ENCODE data around the gene KLHL41.

The KLHL41 gene

GRCh38 chr2:169510496-169510895 lies 994 bp downstream of the KLHL41 start:
- no peak overlapping the region for H3K27ac ChIP-seq (replicated peaks)
- no peak overlapping the region for H3K4me3 ChIP-seq (replicated peaks; ENCODE audit: insufficient read depth, low read length)
- no peaks in the 10 kb centered on the region for H3K27me3 ChIP-seq (ENCODE audit: insufficient read depth, poor library complexity, severe bottlenecking)
- DNase-seq (ENCODE audit: low read depth in 1 of 2, low spot score in 1 of 2): no peak
- TF ChIP-seq GABPA (IDR thresholded peaks at IDR 0.05; ENCODE audit: low read depth): no peak
- no peak for TF ChIP-seq REST (IDR thresholded peaks at IDR 0.05; ENCODE audit: insufficient replicate concordance, low read depth)
- TF ChIP-seq SPI1 (IDR thresholded peaks at IDR 0.05; ENCODE audit: borderline replicate concordance, low read depth): no peak
- TF ChIP-seq POLR2AphosphoS5 (IDR thresholded peaks at IDR 0.05; ENCODE audit: low read depth): no peak
- no peak for TF ChIP-seq CTCF (IDR thresholded peaks at IDR 0.05; ENCODE audit: insufficient read depth, low read length)

- Histone ChIP-seq H3K27me3 (ENCODE audit: insufficient read depth, poor library complexity, severe bottlenecking) (no peaks in the 10 kb centered on the region), H3K27ac (replicated peaks) (no peak overlapping the region), H3K4me3 (replicated peaks; ENCODE audit: insufficient read depth, low read length) (no peak overlapping the region)
- TF ChIP-seq GABPA (IDR thresholded peaks at IDR 0.05; ENCODE audit: low read depth) (no peak), CTCF (IDR thresholded peaks at IDR 0.05; ENCODE audit: insufficient read depth, low read length) (no peak), REST (IDR thresholded peaks at IDR 0.05; ENCODE audit: insufficient replicate concordance, low read depth) (no peak), SPI1 (IDR thresholded peaks at IDR 0.05; ENCODE audit: borderline replicate concordance, low read depth) (no peak), POLR2AphosphoS5 (IDR thresholded peaks at IDR 0.05; ENCODE audit: low read depth) (no peak)
- DNase-seq (ENCODE audit: low read depth in 1 of 2, low spot score in 1 of 2): no peak
Measured at GRCh38 chr2:169511818-169512217, 2.3 kb downstream of the KLHL41 start.

GRCh38 chr2:169512525-169512924 lies 3.0 kb downstream of the KLHL41 start:
- Histone ChIP-seq H3K27me3 (ENCODE audit: insufficient read depth, poor library complexity, severe bottlenecking) (no peaks in the 10 kb centered on the region), H3K4me3 (replicated peaks; ENCODE audit: insufficient read depth, low read length) (no peak overlapping the region), H3K27ac (replicated peaks) (no peak overlapping the region)
- no peak for TF ChIP-seq REST (IDR thresholded peaks at IDR 0.05; ENCODE audit: insufficient replicate concordance, low read depth)
- TF ChIP-seq GABPA (IDR thresholded peaks at IDR 0.05; ENCODE audit: low read depth): no peak
- no peak for TF ChIP-seq SPI1 (IDR thresholded peaks at IDR 0.05; ENCODE audit: borderline replicate concordance, low read depth)
- no peak for TF ChIP-seq POLR2AphosphoS5 (IDR thresholded peaks at IDR 0.05; ENCODE audit: low read depth)
- no peak for TF ChIP-seq CTCF (IDR thresholded peaks at IDR 0.05; ENCODE audit: insufficient read depth, low read length)
- no peak for DNase-seq (ENCODE audit: low read depth in 1 of 2, low spot score in 1 of 2)
